Measurements from ENCODE around the gene ARHGEF4. TPM values are rescaled to one million over a fixed set of nuclear protein-coding genes. Genes with fewer than 3 reads are reported as not detected.
A peak's percentile ranks its signal among the peaks of the same experiment; 100 is the strongest.

Gene ARHGEF4
- total RNA-seq, 1 experiment from 2014 or later = 12.6 TPM

GRCh38 chr2:130834091-130834930 is 2.4 kb upstream of the ARHGEF4 start:
- no peak overlapping the region for H2BK120ac ChIP-seq (ENCODE audit: low read depth, low read length, poor library complexity, severe bottlenecking)
- no peak for DNase-seq
- Mint-ChIP-seq H3K36me3 (ENCODE audit: insufficient read depth in 1 of 3, low read depth in 3 of 3) (no peaks in the 10 kb centered on the region), H3K27me3 (ENCODE audit: low read depth) (peaks cover 47% of the 10 kb centered on the region), H3K4me1 (peaks cover 4 to 20% of the 10 kb centered on the region in 2 experiments), H3K4me3 (no peak overlapping the region), H3K9me3 (no peaks in the 10 kb centered on the region; a peak in 2 of 5 replicates), H3K27ac (peak overlapping the region in 1 of 3 experiments; percentile 3; a peak in 1 of 7 replicates)
- H3K27ac ChIP-seq (ENCODE audit: insufficient read length, low read depth, low read length) = no peak overlapping the region
- no peak overlapping the region for H4K91ac ChIP-seq (ENCODE audit: insufficient read length, low read depth, low read length)
- no peak overlapping the region for H2BK12ac ChIP-seq (ENCODE audit: insufficient read length, low read depth, low read length)
- no peak overlapping the region for H4K8ac ChIP-seq (replicated peaks; ENCODE audit: insufficient read length, low read depth, low read length)
- H3K9me3 ChIP-seq (ENCODE audit: control insufficient read depth, low read depth, low read length) = no peaks in the 10 kb centered on the region
- no peak overlapping the region for H3K9ac ChIP-seq (ENCODE audit: extremely low read depth, insufficient read length, low read length)
- H2BK20ac ChIP-seq (ENCODE audit: low read depth, low read length, poor library complexity, severe bottlenecking) = no peak overlapping the region
- no peak for TF ChIP-seq CTCF (conservative IDR thresholded peaks at IDR 0.05)
- H4K20me1 ChIP-seq (ENCODE audit: control insufficient read depth, insufficient read depth, insufficient read length) = no peaks in the 10 kb centered on the region
- H3K79me1 ChIP-seq (ENCODE audit: insufficient read depth, low read depth, low read length, poor library complexity, severe bottlenecking) = no peaks in the 10 kb centered on the region
- H2AK5ac ChIP-seq (ENCODE audit: insufficient read length, low read length) = no peak overlapping the region
- no peak overlapping the region for H2AFZ ChIP-seq (ENCODE audit: low read length)
- no peak overlapping the region for H3K18ac ChIP-seq (ENCODE audit: insufficient read length, low read depth, low read length)
- no peaks in the 10 kb centered on the region for H3K4me1 ChIP-seq (ENCODE audit: insufficient read depth, low read length)
- no peak overlapping the region for H2BK15ac ChIP-seq (ENCODE audit: low read depth, low read length)
- H3T11ph ChIP-seq (ENCODE audit: low read length) = no peak overlapping the region
- no peaks in the 10 kb centered on the region for H3K79me2 ChIP-seq (ENCODE audit: insufficient read depth, low read length)
- H3K4ac ChIP-seq (ENCODE audit: low read depth, low read length) = no peak overlapping the region
- H3K4me2 ChIP-seq (ENCODE audit: insufficient read depth, insufficient read length, low read length) = no peak overlapping the region
- no peak overlapping the region for H2BK5ac ChIP-seq (ENCODE audit: insufficient read length, low read length)
- peaks cover 11% of the 10 kb centered on the region for H3K23me2 ChIP-seq (ENCODE audit: insufficient read length, low read depth, low read length, poor library complexity, severe bottlenecking)
- 0 out of 2 replicates have a peak overlapping the region, but pooled peaks have one; percentile 37 for H3K14ac ChIP-seq (ENCODE audit: insufficient read depth, low read length)
- no peak overlapping the region for H4K5ac ChIP-seq (ENCODE audit: insufficient read length, low read depth, low read length)
- H3K27me3 ChIP-seq (ENCODE audit: insufficient read depth, low read length) = peaks cover 4% of the 10 kb centered on the region; the same call in 1 of the 2 replicates
- H3K56ac ChIP-seq (ENCODE audit: insufficient read length, low read depth, low read length) = no peak overlapping the region
- WGBS (ENCODE audit: extremely low coverage, insufficient read length, low lambda C conversion rate) = no CpG with 5 or more reads among the region's 18 CpGs
- H3K23ac ChIP-seq (ENCODE audit: insufficient read length, low read depth, low read length) = no peak overlapping the region
